Caki2 (cell line): ENCODE measurements around the gene EPB41L3. TPM values are rescaled to one million over a fixed set of nuclear protein-coding genes. Genes with fewer than 3 reads are reported as not detected.

Source experiments
- DNase-seq: peaks from one replicate; pipeline ENCODE4 v3.0.0-alpha.2; 2015; ENCODE audit warnings: low read depth
- in situ Hi-C: cut with HindIII; loops from 2 replicates; pipeline ENCODE4 v1.10.0; 2016; ENCODE audit warnings: low sequenced_read_pairs, low pct_unique_long_range_greater_than_20kb, mixed read lengths
- total RNA-seq: library from RNA; depleted of rRNA; stranded (reverse); fragments of >200 nt; shearing (Covaris generic); gene quantifications from 2 replicates; pipeline ENCODE4 v1.2.3, GENCODE V29; 2014; ENCODE audit warnings: low replicate concordance; rRNA removed

Gene EPB41L3
- total RNA-seq, 1 experiment from 2014 or later, result not detected

- no peak for DNase-seq
- in situ Hi-C loops, result no loop called here
These were observed 150.0 kb downstream of the EPB41L3 start for GRCh38 chr18:5393779-5394178.

- in situ Hi-C loops, result no loop called here
- no peak for DNase-seq
These were observed 152.4 kb downstream of the EPB41L3 start for GRCh38 chr18:5391409-5391808.

- in situ Hi-C loops, result no loop called here
- no peak for DNase-seq
These were observed 154.4 kb downstream of the EPB41L3 start for GRCh38 chr18:5389356-5389755.

DNA sequence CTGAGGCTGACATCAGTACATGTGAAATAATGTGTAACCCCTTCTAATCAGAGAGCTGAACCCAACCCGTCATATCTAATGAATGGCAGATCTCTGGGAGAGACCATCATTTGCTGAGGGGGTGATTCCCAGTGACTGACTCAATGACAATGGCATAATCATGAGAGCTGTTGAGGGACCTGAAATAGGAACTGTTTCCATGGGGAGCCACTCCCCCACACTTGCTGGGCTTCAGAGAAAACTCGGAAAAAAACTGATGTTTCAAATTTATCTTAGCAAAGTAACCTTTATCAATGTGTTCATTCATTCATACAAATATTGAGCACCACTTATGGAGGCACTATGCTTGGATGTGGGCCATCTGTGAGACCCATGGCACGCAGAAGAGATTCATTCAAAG is 154.9 kb downstream of the EPB41L3 start:
- in situ Hi-C loops, result no loop called here
- no peak for DNase-seq

DNA sequence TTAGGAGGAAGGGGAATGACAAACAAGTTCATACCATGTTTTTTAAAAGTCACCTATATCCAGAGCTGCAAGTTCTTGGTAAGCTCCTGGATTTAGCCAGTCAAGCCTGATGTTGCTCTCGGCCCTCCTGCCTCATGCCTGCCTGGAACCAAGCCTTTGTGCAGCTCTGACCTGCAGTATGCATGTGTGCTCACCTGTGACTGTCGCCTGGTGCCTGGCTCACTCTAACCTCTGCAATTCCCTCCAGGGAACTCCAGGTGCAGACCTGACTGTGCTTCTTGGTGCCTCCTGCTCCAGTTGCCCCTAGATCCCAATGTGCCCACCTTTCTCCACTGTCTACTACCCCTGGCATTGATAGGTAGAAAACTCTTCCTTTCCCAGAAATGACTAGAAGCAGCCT is 163.2 kb downstream of the EPB41L3 start:
- no peak for DNase-seq
- in situ Hi-C loops, result no loop called here

DNA sequence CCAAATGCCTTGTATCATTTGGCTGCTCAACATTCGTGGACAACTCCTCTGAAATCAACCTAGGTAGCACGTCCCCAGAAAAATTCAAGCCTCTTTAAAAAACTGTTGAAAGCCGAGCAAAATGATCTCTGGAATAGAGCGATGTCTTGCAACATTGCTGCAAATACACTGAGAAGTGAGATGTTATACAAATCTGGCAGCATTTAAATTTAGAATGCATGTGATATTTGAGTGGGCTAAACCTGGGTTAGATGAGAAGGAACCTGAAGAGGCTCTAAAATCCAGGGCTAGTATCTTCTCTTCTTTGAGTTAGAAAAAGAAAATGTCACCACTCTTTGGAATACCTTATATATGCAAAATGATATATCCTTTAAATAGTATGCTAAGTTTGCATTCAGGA is 166.8 kb downstream of the EPB41L3 start:
- in situ Hi-C loops, result no loop called here
- DNase-seq, result no peak

GRCh38 chr18:5370332-5370731 is 173.5 kb downstream of the EPB41L3 start:
- in situ Hi-C loops, result no loop called here
- peak; percentile 1 for DNase-seq

DNA sequence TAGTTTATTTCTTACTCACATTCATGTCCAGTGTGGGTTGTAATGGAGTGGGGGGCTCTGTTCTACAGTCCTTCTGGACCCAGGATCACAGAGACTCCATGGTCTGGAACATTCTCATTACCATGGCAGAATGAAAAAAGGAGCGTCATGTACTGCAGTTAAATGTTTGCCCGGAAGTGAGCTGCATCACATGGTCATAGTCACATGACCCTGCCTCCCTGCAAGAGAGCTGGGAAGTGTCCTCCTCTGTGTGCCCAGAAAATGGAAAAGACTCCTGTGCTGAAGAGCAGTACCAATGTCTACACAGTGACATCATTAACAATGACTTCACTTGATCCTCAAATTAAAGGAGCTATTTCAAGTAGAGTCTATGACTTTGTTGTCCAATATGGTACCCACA is 174.3 kb downstream of the EPB41L3 start:
- in situ Hi-C loops, result no loop called here
- no peak for DNase-seq

DNA sequence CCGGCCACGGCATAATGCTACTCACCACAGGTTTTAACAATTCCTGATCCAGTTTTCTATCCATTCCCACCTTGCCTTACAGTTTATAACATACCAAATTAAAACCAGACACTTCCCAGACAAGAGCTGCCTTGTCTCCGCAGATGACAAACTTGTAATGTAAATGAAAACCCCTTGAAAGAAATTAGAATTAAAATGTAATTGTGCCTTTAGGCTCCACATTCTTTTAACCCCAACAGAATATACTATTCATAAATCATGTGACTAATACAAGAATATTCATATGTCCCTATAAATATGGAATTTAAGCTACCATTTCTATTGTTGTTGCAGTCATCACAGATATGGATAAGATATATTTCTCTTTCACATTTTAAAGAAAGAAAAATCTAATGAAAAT is 178.4 kb downstream of the EPB41L3 start:
- in situ Hi-C loops, result no loop called here
- no peak for DNase-seq

DNA sequence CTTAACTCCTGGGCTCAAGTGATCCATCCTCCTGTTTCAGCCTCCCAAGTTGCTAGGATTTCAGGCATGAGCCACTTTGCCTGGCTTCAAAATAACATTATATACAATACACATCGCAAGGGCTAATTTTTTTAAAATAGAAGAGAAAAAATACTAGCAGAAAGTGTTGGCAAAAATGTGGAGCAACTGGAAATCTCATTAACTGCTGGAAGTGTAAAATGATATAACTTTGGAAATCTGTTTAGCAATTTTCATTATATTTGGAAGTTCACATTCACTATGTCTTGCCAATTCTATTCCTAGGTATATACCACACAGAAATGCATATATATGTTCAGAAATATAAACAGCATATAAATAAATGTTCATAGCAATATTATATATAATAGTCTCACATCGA is 193.2 kb downstream of the EPB41L3 start:
- in situ Hi-C loops, result no loop called here

More for the DNA sequence above, 193.2 kb downstream of the EPB41L3 start:
- DNase-seq, result no peak

Other genes starting within 250 kb of the EPB41L3 start
- 24.2 and 29.3 TPM in 2 replicates for gene ZBTB14, start 248.3 kb downstream of the EPB41L3 start, total RNA-seq